GM10266 (cell line): ENCODE measurements around the gene PAXX.

Experiments used
- DNase-seq: peaks from one replicate; pipeline ENCODE4 v3.0.0; 2012; ENCODE audit errors: extremely low spot score
- TF ChIP-seq, protein P1 (sequence below): IDR thresholded peaks from 2 replicates; pipeline ENCODE4 v1.5.1; 2012; ENCODE audit warnings: mild to moderate bottlenecking, low read depth; ENCODE audit not compliant: control insufficient read depth, insufficient read depth; ENCODE audit errors: missing control alignments

PAXX gene

GRCh38 chr9:136955943-136956335 is 36.3 kb upstream of the PAXX start:
- DNase-seq, result no peak
- TF ChIP-seq, protein P1, sequence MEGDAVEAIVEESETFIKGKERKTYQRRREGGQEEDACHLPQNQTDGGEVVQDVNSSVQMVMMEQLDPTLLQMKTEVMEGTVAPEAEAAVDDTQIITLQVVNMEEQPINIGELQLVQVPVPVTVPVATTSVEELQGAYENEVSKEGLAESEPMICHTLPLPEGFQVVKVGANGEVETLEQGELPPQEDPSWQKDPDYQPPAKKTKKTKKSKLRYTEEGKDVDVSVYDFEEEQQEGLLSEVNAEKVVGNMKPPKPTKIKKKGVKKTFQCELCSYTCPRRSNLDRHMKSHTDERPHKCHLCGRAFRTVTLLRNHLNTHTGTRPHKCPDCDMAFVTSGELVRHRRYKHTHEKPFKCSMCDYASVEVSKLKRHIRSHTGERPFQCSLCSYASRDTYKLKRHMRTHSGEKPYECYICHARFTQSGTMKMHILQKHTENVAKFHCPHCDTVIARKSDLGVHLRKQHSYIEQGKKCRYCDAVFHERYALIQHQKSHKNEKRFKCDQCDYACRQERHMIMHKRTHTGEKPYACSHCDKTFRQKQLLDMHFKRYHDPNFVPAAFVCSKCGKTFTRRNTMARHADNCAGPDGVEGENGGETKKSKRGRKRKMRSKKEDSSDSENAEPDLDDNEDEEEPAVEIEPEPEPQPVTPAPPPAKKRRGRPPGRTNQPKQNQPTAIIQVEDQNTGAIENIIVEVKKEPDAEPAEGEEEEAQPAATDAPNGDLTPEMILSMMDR, result no peak

- DNase-seq, result no peak
Measured at GRCh38 chr9:136956604-136957003, 35.6 kb upstream of the PAXX start.

DNA sequence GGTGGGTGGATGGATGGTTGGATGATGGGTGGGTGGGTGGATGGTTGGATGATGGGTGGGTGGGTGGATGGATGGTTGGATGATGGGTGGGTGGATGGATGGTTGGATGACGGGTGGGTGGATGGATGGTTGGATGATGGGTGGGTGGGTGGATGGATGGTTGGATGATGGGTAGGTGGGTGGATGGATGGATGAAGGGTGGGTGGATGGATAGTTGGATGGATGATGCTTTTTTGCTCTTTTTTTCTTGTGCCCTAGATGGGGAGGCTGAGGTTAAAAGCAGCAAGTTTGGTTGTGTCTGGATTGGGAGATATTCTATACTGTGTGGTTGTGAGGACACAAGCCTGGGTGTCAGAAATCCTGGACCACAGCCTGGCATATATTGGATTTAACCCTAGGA is 34.8 kb upstream of the PAXX start:
- TF ChIP-seq, protein P1, result no peak
- no peak for DNase-seq

More at GRCh38 chr9:136956604-136957003, 35.6 kb upstream of the PAXX start:
- TF ChIP-seq, protein P1, result no peak

DNA sequence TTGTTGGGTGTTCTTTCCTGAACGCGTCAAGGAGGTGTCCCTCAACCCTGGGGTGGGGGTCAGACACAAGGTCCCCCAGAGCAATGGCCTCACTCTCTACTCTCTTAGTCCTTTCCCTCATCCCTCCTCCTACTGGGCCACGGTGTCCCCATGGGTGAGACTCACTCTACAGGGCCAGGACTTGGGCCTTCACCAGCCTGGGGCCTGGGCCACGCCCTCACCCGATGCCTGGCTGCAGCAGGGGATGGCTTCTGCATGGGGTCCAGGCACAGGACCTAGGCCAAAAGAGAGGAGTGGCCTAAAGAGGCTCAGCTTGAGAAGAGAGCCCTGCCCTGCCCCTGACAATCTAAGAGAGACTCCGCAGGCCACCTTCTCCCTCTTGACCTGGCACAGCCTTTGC is 34.3 kb upstream of the PAXX start:
- TF ChIP-seq, protein P1, result no peak
- no peak for DNase-seq

- DNase-seq, result no peak
- TF ChIP-seq, protein P1, result no peak
Measured at GRCh38 chr9:136958473-136958872, 33.7 kb upstream of the PAXX start.

DNA sequence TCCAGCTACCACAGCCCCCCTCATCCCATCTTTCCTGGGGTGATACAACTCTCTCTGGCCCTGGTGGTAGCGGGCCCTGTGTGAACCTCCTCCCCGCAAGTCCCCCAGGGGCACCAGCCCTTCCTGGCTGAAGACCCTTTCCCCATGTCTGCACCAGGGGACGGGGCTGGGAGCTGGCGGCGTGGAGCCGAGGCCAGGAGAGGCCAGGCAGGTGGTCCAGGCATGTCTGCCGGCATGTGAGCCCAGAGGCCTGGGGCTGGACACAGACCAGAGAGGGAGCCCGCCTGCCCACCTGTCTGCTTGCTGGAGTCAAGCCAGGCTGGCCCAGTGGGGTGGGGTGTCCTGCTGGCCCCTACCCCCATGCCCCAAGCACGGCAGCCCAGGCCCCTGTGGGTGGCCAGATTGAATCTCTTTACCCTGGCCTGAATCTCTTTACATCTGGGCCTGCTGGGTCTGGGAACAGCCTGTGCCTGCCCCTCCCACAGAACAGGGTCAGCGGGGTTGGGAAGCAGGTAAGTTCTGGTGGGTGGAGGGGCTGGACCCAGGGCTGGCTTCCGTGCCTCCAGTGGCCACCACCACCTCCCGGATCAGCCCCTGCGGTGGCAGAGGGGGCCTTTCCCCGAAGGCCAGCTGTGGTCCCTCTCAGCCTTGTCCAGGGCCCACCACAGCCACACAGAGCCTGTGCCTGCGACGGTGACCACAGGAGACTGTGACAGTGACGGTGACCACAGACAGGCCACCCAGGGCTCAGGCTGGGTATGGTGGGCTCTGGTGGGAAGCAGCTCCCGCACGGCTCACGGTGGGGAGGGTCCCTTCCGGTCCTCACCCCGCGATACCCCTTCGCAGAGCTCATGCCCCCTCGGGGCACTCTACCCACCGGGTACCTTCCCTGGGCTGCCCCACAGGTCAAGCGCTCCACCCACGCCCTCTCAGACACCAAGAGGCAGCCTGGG is 33.0 kb upstream of the PAXX start:
- no peak for DNase-seq
- TF ChIP-seq, protein P1, result no peak
